DMS153 (cell line): ENCODE measurements around the gene PAFAH1B2.

Source experiments
- DNase-seq: peaks from one replicate; lab custom pipeline; 2025; lab: John Stamatoyannopoulos, UW

PAFAH1B2 gene

DNA sequence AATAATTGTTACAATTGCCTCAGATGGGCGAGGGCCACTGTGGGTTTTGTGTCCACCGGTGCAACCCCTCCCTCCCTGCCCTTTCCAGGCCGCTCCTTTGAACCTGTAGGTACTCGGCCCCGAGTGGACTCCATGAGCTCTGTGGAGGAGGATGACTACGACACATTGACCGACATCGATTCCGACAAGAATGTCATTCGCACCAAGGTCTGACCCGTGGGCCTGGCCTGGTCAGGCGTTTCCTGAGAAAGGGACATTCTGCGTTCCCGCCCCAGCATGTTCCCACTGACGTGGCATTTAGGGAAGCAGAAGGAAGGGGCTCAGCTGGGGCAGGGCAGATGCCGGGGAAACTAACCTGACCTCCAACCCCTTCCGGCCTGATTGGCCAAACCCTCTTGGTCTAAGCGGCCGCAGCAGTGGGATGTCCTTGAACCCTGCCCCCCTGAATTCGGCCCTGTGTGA lies 44.6 kb downstream of the PAFAH1B2 start:
- no peak for DNase-seq

GRCh38 chr11:117189191-117189940 lies 45.3 kb downstream of the PAFAH1B2 start:
- DNase-seq: no peak

GRCh38 chr11:117189941-117190544 lies 46.0 kb downstream of the PAFAH1B2 start:
- no peak for DNase-seq

GRCh38 chr11:117191680-117192400 lies 47.8 kb downstream of the PAFAH1B2 start:
- DNase-seq: no peak

GRCh38 chr11:117192401-117192875 lies 48.4 kb downstream of the PAFAH1B2 start:
- no peak for DNase-seq

- DNase-seq: no peak
Measured at GRCh38 chr11:117193130-117194020, 49.3 kb downstream of the PAFAH1B2 start.

DNA sequence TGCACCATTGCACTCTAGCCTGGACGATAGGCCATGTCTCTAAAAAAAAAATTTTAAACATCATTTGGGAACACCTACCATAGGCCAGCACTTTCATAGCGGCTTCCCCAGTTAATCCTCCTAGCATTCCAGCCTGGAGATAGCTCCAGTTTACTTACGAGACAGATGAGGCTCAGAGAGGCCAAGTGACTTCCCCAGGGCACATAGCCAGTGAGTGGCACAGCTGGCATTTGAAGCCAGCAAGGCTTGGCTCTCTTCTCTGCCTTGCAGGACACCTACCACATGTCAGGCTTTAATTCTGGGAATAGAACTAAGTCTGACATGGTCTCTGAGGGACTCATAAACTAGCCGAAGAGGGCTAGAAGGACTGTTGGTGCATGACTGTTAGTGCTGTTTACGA lies 50.2 kb downstream of the PAFAH1B2 start:
- no peak for DNase-seq

GRCh38 chr11:117195258-117195657 lies 51.2 kb downstream of the PAFAH1B2 start:
- no peak for DNase-seq

GRCh38 chr11:117195761-117196160 lies 51.7 kb downstream of the PAFAH1B2 start:
- DNase-seq: no peak

GRCh38 chr11:117197006-117197405 lies 52.9 kb downstream of the PAFAH1B2 start:
- no peak for DNase-seq

- DNase-seq: no peak
Measured at GRCh38 chr11:117197516-117198456, 53.7 kb downstream of the PAFAH1B2 start.

DNA sequence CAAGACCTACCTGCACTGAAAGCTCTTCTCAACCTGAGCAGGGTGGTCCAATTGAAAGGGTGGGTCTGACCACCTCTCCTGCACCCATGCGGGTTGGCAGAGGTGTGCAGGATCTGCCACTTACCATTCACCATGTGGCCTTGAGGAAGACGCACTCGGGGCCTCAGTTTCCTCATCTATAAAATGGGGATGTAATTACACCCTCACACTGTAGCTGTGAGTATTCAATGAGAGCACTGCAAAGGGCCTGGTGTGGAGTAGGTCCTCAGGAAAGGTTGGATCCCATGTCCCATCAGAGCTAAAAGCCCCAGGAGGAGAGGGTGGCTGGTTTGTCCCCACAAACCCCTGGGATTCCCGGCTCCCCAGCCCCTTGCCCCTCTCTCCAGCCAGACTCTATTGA lies 54.5 kb downstream of the PAFAH1B2 start:
- no peak for DNase-seq

- no peak for DNase-seq
Measured at GRCh38 chr11:117199053-117199915, 55.2 kb downstream of the PAFAH1B2 start, which contains the start of gene TAGLN. TSS of gene TAGLN (plus strand) at chr11:117199370. CDS start at chr11:117203014, 3,644 bp downstream.

DNA sequence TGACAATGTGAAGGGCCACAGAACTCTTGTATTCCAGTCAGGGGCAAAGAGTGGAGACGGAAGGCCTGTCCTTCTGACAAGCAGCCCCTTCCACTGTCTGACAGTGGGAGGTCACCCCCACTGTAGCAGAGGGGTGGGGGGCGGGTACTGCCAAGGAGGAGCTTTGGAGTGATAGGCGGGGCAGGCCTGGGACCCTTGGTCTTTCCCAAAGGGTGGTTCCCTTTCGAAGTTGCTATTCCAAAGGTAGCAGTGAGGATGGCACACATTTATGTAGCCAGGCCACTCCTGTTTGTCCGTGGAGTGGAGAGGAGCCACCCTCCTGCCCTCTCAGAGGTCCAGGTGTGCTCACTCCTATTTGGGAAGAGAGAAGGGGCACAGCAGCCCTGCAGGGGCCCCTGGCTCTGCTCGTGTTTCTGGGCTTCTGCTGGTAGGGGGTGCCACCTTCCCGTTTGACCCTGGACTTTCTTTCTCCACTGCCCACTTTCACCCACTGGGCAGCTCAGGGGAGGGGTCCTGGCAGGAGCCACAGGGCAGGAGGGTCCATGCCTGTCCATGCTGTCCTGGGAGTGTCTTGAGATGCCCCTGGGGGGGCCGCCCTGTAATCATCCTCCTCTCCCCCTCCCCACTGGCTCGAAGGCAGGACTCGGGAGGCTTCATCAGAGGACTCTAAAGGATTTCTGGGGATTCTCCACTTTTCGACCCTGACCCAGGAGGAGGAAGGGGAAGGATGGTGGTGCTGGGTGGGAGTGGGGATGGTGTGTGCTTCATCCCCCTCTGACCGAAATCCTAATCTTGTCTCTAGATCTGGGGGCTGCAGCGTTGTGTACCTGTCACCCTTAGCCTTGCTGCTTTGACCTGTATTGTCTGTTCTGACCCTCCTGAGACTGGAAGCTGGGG lies 56.1 kb downstream of the PAFAH1B2 start:
- no peak for DNase-seq

DNA sequence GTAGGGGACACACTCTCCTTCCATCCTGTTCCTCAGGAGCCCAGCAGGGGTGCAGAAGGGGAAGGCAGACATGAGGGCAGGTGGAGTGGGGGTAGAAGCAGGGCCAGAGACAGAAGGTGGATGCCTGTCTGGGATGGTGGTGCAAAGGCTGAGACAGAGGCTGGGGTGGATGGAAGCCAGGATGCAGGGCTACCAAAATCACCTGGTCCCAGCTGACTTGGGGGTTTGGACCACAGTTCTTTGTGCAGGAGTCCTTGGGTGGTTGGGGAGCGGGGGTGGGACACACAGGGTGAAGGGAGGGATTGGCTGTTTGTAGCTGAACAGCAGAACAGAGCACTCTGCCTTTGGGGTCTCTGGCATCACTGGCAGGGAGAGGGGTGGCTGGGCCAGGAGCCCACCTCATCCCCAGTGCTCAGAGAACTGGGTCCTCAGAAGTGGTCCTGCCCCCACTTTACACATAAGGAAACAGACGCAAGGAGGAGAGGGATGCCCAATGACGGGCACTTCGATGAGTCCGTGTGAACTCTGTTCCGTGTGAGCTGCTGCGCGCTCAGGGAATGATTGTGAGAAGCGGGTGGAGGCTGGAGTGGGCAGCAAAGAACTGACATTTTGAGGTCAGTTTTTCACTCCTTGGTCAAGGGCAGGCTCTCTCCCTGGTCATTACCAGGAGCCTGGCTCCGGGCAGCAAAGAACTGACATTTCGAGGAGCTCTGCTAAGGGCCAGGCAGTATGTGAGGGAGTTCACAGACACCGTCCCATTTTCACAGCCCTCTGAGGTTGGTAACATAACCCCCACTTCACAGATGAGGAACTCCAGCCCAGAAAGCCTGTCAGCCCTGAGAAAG lies 56.9 kb downstream of the PAFAH1B2 start:
- DNase-seq: no peak

DNA sequence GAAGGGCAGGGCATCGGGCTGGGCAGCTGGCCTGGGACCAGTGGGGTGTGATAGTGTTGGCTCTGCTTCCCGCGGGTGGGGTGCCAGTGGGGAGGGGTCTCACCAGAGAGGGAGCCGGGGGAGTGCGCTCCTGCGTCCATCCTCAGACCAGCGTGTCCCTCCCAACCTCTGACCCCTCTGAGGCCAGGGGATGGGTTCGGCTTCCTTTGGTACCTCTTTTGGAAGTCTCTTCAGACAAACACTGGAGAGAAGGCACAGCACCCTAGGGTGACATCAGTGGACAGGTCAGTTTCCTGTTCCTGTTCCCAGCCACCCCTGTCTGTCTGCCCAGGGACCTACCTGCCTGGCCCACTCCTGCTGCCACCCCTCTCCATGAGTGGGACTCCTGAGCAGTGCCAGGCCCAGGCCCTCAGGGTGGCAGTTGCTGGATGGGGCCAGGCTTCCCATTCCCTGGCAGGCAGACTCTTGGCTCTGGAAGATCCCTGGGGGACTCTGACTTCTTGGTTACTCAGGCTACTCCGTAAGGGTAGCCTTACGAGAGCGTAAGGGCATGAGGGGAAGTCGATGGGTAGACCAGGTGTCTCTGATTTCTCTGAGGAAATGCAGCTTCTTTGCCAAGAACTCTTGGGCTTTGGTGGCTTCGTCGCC lies 57.7 kb downstream of the PAFAH1B2 start:
- no peak for DNase-seq
